ENCODE results near the gene ITGA1. TPM values are rescaled to one million over a fixed set of nuclear protein-coding genes. Genes with fewer than 3 reads are reported as not detected.

ITGA1 gene
- total RNA-seq, 4 donors from 2014 or later, result 29.7 to 126 (median 47.1) TPM

- no peak for TF ChIP-seq CTCF (IDR thresholded peaks at IDR 0.05; ENCODE audit: low read depth)
Observed at GRCh38 chr5:52864371-52864770, 76.7 kb downstream of the ITGA1 start.

GRCh38 chr5:52864884-52865283 is 77.2 kb downstream of the ITGA1 start:
- TF ChIP-seq CTCF (IDR thresholded peaks at IDR 0.05; ENCODE audit: low read depth), result no peak

- no peak for TF ChIP-seq CTCF (IDR thresholded peaks at IDR 0.05; ENCODE audit: low read depth)
Observed at GRCh38 chr5:52867809-52868208, 80.1 kb downstream of the ITGA1 start.

- no peak for TF ChIP-seq CTCF (IDR thresholded peaks at IDR 0.05; ENCODE audit: low read depth)
Observed at GRCh38 chr5:52868417-52868816, 80.7 kb downstream of the ITGA1 start.

GRCh38 chr5:52869391-52869790 is 81.7 kb downstream of the ITGA1 start:
- no peak for TF ChIP-seq CTCF (IDR thresholded peaks at IDR 0.05; ENCODE audit: low read depth)

GRCh38 chr5:52870448-52870847 is 82.7 kb downstream of the ITGA1 start:
- TF ChIP-seq CTCF (IDR thresholded peaks at IDR 0.05; ENCODE audit: low read depth), result no peak

GRCh38 chr5:52875827-52876226 is 88.1 kb downstream of the ITGA1 start:
- TF ChIP-seq CTCF (IDR thresholded peaks at IDR 0.05; ENCODE audit: low read depth), result no peak
